Endodermal cell (in vitro differentiated cells): ENCODE measurements around the gene WDR19. TPM values are rescaled to one million over a fixed set of nuclear protein-coding genes. Genes with fewer than 3 reads are reported as not detected.

Experiments
- DNase-seq: peaks from one replicate; pipeline ENCODE4 v3.0.0-alpha.2; 2017
- H3K27ac ChIP-seq: 2 replicates; pipeline ENCODE4 v1.5.1; 2013; ENCODE audit warnings: mild to moderate bottlenecking, low read depth, low read length, moderate library complexity
- H3K27me3 ChIP-seq: 2 replicates; pipeline ENCODE4 v1.6.1; 2013; ENCODE audit warnings: mild to moderate bottlenecking, low read length, moderate library complexity; ENCODE audit not compliant: insufficient read depth, control insufficient read depth, poor library complexity, severe bottlenecking
- H3K36me3 ChIP-seq: 2 replicates; pipeline ENCODE4 v1.7.0; 2013; ENCODE audit warnings: mild to moderate bottlenecking, low read length, moderate library complexity; ENCODE audit not compliant: control insufficient read depth, insufficient read depth
- H3K4me1 ChIP-seq: one replicate; pipeline ENCODE4 v1.7.0; 2013; ENCODE audit warnings: low read length; ENCODE audit not compliant: control insufficient read depth, insufficient read depth
- H3K4me3 ChIP-seq: 2 replicates; pipeline ENCODE4 v1.5.1; 2013; ENCODE audit warnings: mild to moderate bottlenecking, low read length, moderate library complexity
- H3K9ac ChIP-seq: 2 replicates; pipeline ENCODE4 v1.6.1; 2013; ENCODE audit warnings: mild to moderate bottlenecking, low read length, moderate library complexity; ENCODE audit not compliant: poor library complexity, severe bottlenecking; ENCODE audit errors: extremely low read depth
- H3K9me3 ChIP-seq: 2 replicates; pipeline ENCODE4 v1.6.1; 2013; ENCODE audit warnings: mild to moderate bottlenecking, low read length, moderate library complexity; ENCODE audit not compliant: control insufficient read depth
- H3K27ac Mint-ChIP-seq: 2 replicates; pipeline ENCODE4 v1.8.0; 2020; ENCODE audit warnings: mixed read lengths
- H3K27me3 Mint-ChIP-seq: 2 replicates; pipeline ENCODE4 v1.8.0; 2021; ENCODE audit warnings: mild to moderate bottlenecking, mixed read lengths; ENCODE audit not compliant: insufficient read depth
- H3K36me3 Mint-ChIP-seq: 2 replicates; pipeline ENCODE4 v1.8.0; 2020; ENCODE audit warnings: low read depth, mixed read lengths
- H3K4me1 Mint-ChIP-seq: 2 replicates; pipeline ENCODE4 v1.8.0; 2020; ENCODE audit warnings: mixed read lengths
- H3K4me3 Mint-ChIP-seq: 2 replicates; pipeline ENCODE4 v1.8.0; 2020; ENCODE audit warnings: mild to moderate bottlenecking, moderate library complexity, mixed read lengths
- H3K9me3 Mint-ChIP-seq: 2 replicates; pipeline ENCODE4 v1.8.0; 2020; ENCODE audit warnings: mild to moderate bottlenecking, mixed read lengths
- CTCF ChIP-seq: fragments of 200-600 bp; sonication (generic); conservative IDR thresholded peaks from 2 replicates; pipeline ENCODE4 v1.5.0; 2021; ENCODE audit warnings: antibody characterized with exemption, mild to moderate bottlenecking
- WGBS, 2 experiments: methylation state at CpG; one replicate each; pipeline versions ENCODE4 v1.1.5 to v1.1.7; 2013; ENCODE audit warnings: missing lambda C conversion rate in 2 of 2, mixed read lengths in 1 of 2; ENCODE audit not compliant: insufficient coverage in 1 of 2, insufficient read length in 1 of 2; 5-methylcytosine and 5-hydroxymethylcytosine counted together
- total RNA-seq, 2 donors: library from RNA; stranded (reverse); fragmentation: NEBNext Ultra II Directional in 1 of 2; extraction: Animal tissue kit (Norgen Biotek cat#: 25700) in 1 of 2; gene quantifications; 2 replicates in 1 of 2; 3 replicates in 1 of 2; pipeline ENCODE4 v1.2.1, GENCODE V29; 2021

WDR19 gene
- total RNA-seq, 2 donors from 2014 or later: 51.9 to 60.2 TPM

GRCh38 chr4:39295784-39296183 lies 113.5 kb downstream of the WDR19 start:
- Mint-ChIP-seq H3K4me1 (no peaks in the 10 kb centered on the region), H3K36me3 (peaks cover 73% of the 10 kb centered on the region), H3K27me3 (no peaks in the 10 kb centered on the region), H3K4me3 (no peak overlapping the region), H3K9me3 (peaks cover 2% of the 10 kb centered on the region), H3K27ac (no peak overlapping the region)
- H3K9me3 ChIP-seq: no peaks in the 10 kb centered on the region
- H3K4me1 ChIP-seq: no peaks in the 10 kb centered on the region
- H3K4me3 ChIP-seq: no peak overlapping the region
- H3K9ac ChIP-seq: no peak overlapping the region
- peaks cover 71% of the 10 kb centered on the region for H3K36me3 ChIP-seq
- DNase-seq: no peak
- WGBS, 2 experiments: 96 to 100% methylated on average over 3 to 8 of the region's 8 CpGs
- no peaks in the 10 kb centered on the region for H3K27me3 ChIP-seq
- H3K27ac ChIP-seq: no peak overlapping the region
- no peak for TF ChIP-seq CTCF

GRCh38 chr4:39302901-39303300 lies 120.6 kb downstream of the WDR19 start:
- Histone ChIP-seq H3K9me3 (no peaks in the 10 kb centered on the region), H3K4me3 (no peak overlapping the region), H3K9ac (no peak overlapping the region), H3K27me3 (no peaks in the 10 kb centered on the region), H3K27ac (no peak overlapping the region), H3K4me1 (no peaks in the 10 kb centered on the region), H3K36me3 (peaks cover 83% of the 10 kb centered on the region)
- H3K27ac Mint-ChIP-seq: no peak overlapping the region
- H3K4me3 Mint-ChIP-seq: no peak overlapping the region
- no peaks in the 10 kb centered on the region for H3K27me3 Mint-ChIP-seq
- no peaks in the 10 kb centered on the region for H3K4me1 Mint-ChIP-seq
- no peak for DNase-seq
- no peaks in the 10 kb centered on the region for H3K9me3 Mint-ChIP-seq
- 100% methylated on average over 1 of the region's 1 CpG; no CpG with 5 or more reads in 1 of the 2 experiments for WGBS, 2 experiments
- no peak for TF ChIP-seq CTCF
- peaks cover 67% of the 10 kb centered on the region for H3K36me3 Mint-ChIP-seq

- no peaks in the 10 kb centered on the region for H3K27me3 ChIP-seq
- H3K27ac Mint-ChIP-seq: no peak overlapping the region
- peaks cover 67% of the 10 kb centered on the region for H3K36me3 Mint-ChIP-seq
- no peaks in the 10 kb centered on the region for H3K9me3 Mint-ChIP-seq
- no peak for TF ChIP-seq CTCF
- H3K9ac ChIP-seq: no peak overlapping the region
- H3K4me1 ChIP-seq: no peaks in the 10 kb centered on the region
- H3K4me3 ChIP-seq: no peak overlapping the region
- no peaks in the 10 kb centered on the region for H3K4me1 Mint-ChIP-seq
- 88 to 92% methylated on average over 1 to 3 of the region's 3 CpGs for WGBS, 2 experiments
- H3K27me3 Mint-ChIP-seq: no peaks in the 10 kb centered on the region
- no peak overlapping the region for H3K27ac ChIP-seq
- H3K9me3 ChIP-seq: no peaks in the 10 kb centered on the region
- no peak for DNase-seq
- peaks cover 86% of the 10 kb centered on the region for H3K36me3 ChIP-seq
- H3K4me3 Mint-ChIP-seq: no peak overlapping the region
Observed at GRCh38 chr4:39303871-39304270, 121.5 kb downstream of the WDR19 start.
